Dedifferentiated amniotic fluid mesenchymal stem cell (primary cell): ENCODE measurements around the gene SUGP2.

Experiments used
- DNase-seq: peaks from one replicate; pipeline ENCODE4 v3.0.0-alpha.2; 2016; ENCODE audit errors: extremely low spot score

SUGP2 gene

DNA sequence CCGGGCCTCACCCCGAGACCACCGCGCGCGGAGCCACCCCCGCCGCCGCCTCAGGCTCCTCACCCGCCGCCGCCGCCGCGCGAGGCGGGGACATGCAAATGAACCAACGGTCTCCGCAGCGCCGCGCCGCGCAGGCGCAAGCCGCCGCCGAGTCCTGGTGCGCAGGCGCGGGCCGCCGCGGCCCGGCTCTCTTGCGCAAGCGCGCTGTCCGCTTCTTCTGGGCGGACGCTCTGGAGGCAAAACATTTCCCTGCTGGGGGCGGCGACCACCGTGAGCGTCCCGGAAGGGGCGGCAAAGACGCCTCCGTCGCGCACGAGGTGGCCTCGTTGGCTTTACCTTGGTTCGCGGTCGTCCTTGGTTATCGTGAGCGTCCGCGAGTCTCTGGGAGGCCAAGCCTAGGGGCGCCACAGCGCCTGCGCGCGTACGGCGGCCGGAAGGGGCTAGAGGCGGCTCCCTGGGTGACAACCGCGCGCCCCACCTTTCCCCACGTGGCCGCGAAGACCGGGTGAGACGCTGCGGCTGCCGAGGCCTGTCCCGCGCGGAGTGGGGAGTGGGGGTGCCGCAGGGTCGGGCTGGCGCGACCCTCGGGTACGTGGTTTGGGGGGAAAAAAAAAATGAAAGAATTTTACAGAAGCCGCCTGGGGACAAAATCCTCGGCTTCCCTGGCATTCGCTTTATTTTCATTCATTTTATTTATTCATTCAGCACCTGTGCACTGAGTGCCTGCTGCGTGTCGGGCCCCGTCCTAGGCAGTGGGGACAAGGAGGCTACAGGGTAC, at the start of gene SUGP2, which contains the start of gene ARMC6:
TSS of gene SUGP2 (minus strand) at position 92 of the 778 bp plus-strand sequence. CDS start 2,446 bp downstream, outside the sequence.
TSS of gene ARMC6 (plus strand) at position 178 of the 778 bp plus-strand sequence. CDS start 607 bp downstream, outside the sequence.
- peak; percentile 66 for DNase-seq

GRCh38 chr19:19081642-19082151, 48.4 kb upstream of the SUGP2 start:
- no peak for DNase-seq

- DNase-seq = no peak
Measured at GRCh38 chr19:19079571-19079970, 46.3 kb upstream of the SUGP2 start.

GRCh38 chr19:19078801-19079200, 45.5 kb upstream of the SUGP2 start:
- no peak for DNase-seq

GRCh38 chr19:19077103-19077502, 43.8 kb upstream of the SUGP2 start:
- DNase-seq = no peak

- no peak for DNase-seq
Measured at GRCh38 chr19:19076476-19076875, 43.2 kb upstream of the SUGP2 start.

DNA sequence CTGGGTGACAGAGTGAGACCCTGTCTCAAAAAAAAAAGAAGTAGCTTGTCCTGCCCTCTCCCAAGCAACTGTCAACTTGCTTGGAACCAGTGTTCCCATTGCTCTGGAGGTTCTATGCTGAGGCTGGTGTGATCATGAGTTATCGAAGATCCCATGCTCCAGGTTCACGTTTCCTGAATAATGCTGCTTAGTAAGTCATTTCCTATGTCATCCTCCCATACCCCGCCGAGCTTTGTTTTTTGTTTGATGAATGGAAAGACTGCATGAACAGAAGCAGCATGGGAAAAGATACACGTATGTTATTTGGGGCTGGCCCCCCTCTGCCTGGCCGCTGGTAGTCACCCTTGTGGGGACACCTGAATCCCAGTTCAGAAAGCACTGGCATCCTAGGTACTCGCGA, 41.8 kb upstream of the SUGP2 start:
- no peak for DNase-seq

DNA sequence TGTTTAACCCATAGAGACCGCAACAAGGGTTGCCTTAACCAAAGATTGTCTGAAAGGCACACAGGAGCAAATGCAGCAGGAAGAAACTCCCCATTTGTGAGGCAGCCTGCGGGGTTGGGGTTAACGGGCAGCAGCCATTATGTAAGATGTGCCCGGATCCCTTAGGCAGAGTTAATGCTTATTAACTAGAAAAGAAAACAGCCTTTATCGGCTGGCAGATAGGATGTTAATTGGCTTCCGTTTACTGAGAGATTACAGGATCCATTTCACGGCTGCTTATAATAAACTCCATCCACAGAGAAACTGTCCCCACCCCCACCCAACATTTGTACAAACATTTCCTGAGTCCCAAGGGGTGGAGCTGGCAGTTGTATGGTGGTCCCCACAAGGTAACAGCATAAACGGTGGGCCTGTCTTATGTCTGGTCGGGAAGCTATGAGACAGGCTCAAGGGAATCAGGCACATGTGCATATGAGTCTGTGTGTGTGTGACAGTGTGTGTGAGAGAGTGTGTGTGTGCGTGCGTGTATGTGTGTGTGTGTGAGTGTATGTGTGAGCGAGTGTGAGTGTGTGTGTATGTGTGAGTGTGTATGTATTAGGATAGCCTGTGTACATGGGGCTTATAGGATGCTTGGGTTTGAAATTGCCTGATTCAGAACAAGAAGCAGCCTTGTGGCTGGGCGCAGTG, 41.0 kb upstream of the SUGP2 start:
- DNase-seq = no peak

DNA sequence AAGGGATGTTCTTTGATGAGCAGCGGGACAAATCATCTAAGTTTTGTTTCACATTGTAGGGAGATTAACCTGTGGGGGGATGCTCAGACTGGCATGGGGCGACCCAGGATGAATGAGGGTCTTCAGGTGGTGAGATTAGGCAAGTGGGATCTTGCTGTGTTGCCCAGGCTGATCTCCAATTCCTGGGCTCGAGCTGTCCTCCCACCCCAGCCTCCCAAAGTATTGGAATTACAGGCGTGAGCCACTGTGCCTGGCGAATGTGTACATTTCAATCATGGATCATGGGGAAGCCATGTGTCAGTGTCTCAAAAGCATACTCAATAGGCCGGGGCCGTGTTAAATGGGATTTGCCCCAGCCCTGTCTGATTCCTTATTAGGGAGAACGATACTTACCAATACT, 38.6 kb upstream of the SUGP2 start:
- DNase-seq = no peak

- no peak for DNase-seq
Measured at GRCh38 chr19:19068659-19069654, 35.6 kb upstream of the SUGP2 start.

GRCh38 chr19:19067276-19068072, 34.2 kb upstream of the SUGP2 start:
- no peak for DNase-seq

- no peak for DNase-seq
Measured at GRCh38 chr19:19064811-19065745, 31.8 kb upstream of the SUGP2 start.

- DNase-seq = no peak
Measured at GRCh38 chr19:19064098-19064722, 30.9 kb upstream of the SUGP2 start.

DNA sequence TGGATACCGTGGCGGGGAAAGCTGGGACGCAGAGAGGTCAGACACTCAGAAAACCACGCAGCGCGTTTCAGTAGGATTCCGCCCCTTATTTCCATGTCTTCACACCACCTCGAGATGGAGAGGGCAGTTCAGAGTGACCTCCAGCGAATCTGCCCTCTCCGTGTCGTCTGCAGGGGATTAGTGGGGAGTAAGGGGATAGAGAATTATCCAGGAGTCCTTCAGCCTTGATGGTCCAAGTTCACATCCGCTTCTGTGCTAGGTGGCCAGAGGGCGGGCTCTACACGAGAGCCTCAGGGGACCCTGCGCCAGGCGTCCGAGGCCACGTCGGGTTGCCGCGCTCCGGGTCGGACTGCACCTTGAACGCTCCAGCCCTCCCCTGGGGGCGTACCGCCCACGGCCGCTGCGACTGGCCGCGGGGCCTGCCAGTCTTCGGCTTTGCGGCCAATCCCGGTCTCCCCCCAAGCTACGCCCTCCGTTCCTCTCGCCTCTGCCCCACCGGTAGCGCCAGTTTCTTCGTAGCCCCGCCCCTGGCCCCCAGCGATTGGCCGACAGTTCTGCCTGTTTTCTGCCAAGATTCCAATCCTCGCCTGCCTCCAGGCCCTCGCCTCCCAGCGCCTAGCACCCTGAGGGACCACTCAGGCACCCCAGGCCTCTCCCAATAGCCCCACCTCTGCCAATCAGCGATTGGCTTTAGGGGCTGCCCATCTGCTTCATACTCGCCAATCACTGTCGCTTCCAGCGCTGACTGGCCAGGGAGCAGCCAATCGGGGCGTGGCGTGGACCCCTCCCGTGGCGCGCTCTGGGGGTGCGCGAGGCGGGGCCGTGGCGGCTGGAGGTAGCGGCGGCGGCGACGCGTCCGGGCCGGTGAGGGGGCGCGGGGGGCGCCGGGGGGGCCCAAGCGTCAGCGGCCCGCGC, 30.1 kb upstream of the SUGP2 start, which contains the start of gene SLC25A42:
TSS of gene SLC25A42 (plus strand) at position 812 of the 915 bp plus-strand sequence. CDS start 32,131 bp downstream, outside the sequence.
- DNase-seq = peak; percentile 99

GRCh38 chr19:19062454-19063182, 29.3 kb upstream of the SUGP2 start:
- no peak for DNase-seq

DNA sequence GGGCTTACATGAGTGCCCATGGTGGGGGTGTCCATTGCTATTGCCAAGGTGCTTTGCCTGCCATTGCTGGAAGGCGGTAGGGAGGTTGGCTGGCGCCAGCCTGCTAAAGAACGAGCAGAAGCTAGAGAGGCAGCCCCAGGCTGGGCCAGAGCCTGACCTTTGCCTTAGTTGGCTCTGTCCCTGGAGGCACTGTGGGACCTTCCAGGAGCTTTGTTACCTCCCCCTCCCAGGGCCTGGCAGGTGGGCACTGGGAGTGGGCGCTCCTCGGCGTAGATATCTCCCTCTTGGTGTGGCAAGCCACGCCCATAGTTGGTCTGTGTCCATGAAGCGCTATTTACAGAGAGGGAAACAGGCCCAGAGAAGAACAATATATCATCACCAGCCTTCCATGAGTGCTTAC, 28.2 kb upstream of the SUGP2 start:
- DNase-seq = no peak
